ENCODE data around the gene ICA1. TPM values are rescaled to one million over a fixed set of nuclear protein-coding genes. Genes with fewer than 3 reads are reported as not detected.

ICA1 gene
- total and polyA plus RNA-seq, 7 donors, result 4.8 to 40.7 (median 8.7) TPM

DNA sequence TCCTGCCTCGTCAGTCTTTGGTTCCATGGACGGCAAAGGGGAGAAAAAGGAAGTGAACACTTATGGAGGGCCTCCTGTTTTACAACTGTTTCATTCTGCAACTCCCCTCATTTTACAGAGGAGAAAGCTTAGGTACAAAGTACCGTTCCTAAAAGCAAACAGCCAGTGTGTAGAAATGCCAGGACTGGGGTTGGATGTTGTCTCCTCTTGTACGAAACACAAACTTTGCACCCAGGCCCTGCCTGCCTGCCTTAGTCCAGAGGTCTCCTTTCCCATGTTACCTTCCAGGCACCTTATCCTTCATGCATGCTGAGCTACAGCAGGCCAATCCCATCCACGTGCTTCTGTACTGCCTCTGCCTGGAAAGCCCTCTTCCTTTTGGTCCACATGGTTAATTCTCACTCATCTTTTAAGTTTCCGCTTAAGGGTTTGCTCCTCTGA is 86.0 kb downstream of the ICA1 start:
- Histone ChIP-seq H3K27ac (no peak overlapping the region), H3K9me3 (no peaks in the 10 kb centered on the region), H3K4me3 (no peak overlapping the region), H3K36me3 (no peaks in the 10 kb centered on the region), H3K4me1 (no peaks in the 10 kb centered on the region), H3K27me3 (no peaks in the 10 kb centered on the region)
- TF ChIP-seq POLR2AphosphoS5 (IDR thresholded peaks at IDR 0.05) (no peak), POLR2A (IDR thresholded peaks at IDR 0.05) (no peak), EP300 (IDR thresholded peaks at IDR 0.05) (no peak)
- TF ChIP-seq, protein P1, sequence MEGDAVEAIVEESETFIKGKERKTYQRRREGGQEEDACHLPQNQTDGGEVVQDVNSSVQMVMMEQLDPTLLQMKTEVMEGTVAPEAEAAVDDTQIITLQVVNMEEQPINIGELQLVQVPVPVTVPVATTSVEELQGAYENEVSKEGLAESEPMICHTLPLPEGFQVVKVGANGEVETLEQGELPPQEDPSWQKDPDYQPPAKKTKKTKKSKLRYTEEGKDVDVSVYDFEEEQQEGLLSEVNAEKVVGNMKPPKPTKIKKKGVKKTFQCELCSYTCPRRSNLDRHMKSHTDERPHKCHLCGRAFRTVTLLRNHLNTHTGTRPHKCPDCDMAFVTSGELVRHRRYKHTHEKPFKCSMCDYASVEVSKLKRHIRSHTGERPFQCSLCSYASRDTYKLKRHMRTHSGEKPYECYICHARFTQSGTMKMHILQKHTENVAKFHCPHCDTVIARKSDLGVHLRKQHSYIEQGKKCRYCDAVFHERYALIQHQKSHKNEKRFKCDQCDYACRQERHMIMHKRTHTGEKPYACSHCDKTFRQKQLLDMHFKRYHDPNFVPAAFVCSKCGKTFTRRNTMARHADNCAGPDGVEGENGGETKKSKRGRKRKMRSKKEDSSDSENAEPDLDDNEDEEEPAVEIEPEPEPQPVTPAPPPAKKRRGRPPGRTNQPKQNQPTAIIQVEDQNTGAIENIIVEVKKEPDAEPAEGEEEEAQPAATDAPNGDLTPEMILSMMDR (IDR thresholded peaks at IDR 0.05), result no peak
- WGBS, 2 donors, result 48 to 77% methylated on average over 6 of the region's 6 CpGs
- intact Hi-C loops (cut with DNase I), result no loop called here
- no peak for DNase-seq

DNA sequence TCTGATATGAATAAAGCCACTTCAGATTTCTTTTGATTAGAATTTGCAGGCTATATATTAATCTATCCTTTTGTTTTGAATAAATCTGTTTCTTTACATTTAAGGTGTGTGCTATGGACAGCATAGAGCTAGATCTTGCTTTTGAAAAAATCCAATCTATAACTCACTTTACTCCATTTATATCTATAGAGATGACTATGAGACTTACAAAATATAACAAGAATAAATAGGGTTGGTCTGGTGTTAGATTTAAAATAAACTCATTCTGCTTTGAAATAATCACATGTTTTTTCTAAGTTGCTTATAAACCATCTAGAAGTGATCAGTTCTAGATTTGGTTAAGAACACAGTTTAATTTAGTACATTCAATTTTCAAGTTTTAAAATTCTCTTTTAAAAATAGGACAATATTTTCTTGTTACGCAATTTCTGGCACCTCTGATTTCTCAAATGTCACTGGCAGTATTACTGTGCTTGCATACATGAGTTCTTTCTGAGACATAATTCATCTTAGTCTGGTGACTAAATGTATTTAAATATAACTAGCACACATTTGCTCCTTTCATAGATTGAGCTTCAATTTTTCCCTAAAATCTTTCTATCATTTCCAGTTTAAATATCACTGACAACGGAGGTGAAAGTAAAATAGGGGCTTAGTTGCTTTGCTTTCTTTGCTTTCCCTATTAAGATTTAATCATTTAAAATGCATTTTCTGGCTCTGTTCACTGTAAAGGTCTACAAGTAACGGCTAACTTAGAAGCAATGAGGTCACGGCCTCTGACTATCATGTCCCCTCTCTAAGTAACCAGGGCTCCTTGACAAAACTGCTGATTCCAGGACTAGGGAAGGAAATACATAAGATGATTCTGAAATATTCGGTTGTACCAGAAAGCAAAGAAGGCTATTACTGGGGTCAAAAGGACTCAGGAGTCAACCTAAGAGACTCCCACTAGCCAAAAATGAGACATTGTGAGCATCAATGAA is 89.3 kb downstream of the ICA1 start:
- no peak for DNase-seq
- Histone ChIP-seq H3K4me3 (no peak overlapping the region), H3K27me3 (no peaks in the 10 kb centered on the region), H3K36me3 (no peaks in the 10 kb centered on the region), H3K27ac (no peak overlapping the region), H3K4me1 (no peaks in the 10 kb centered on the region), H3K9me3 (no peaks in the 10 kb centered on the region)
- TF ChIP-seq EP300 (IDR thresholded peaks at IDR 0.05) (no peak), POLR2A (IDR thresholded peaks at IDR 0.05) (no peak), POLR2AphosphoS5 (IDR thresholded peaks at IDR 0.05) (no peak)
- TF ChIP-seq, protein P1 (IDR thresholded peaks at IDR 0.05), result no peak
- intact Hi-C loops (cut with DNase I), result no loop called here
- 92 to 97% methylated on average over 5 of the region's 5 CpGs for WGBS, 2 donors

DNA sequence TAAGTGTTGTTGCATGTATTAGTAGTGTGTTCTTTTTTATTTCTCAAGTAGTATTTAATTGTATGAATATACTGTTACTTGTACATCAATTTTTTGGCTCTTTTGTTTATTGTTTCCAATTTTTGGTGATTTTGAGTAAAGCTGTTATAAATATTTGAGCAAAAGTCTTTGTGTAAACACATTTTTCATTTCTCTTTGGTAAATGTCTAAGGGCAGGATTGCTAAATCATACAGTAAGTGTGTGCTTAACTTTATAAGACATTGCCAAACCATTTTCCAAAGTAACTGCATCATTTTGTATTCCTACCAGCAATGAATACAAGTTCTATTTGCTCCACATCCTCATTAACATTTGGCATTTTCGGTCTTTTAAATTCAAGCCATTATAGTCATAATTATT is 92.8 kb downstream of the ICA1 start:
- H3K27ac ChIP-seq, result no peak overlapping the region
- no peaks in the 10 kb centered on the region for H3K4me1 ChIP-seq
- no peaks in the 10 kb centered on the region for H3K9me3 ChIP-seq
- no peak overlapping the region for H3K4me3 ChIP-seq
- H3K36me3 ChIP-seq, result no peaks in the 10 kb centered on the region
- H3K27me3 ChIP-seq, result no peaks in the 10 kb centered on the region
- TF ChIP-seq, protein P1 (IDR thresholded peaks at IDR 0.05), result no peak
- TF ChIP-seq POLR2AphosphoS5 (IDR thresholded peaks at IDR 0.05), result no peak
- TF ChIP-seq POLR2A (IDR thresholded peaks at IDR 0.05), result no peak
- no peak for TF ChIP-seq EP300 (IDR thresholded peaks at IDR 0.05)
- WGBS, 2 donors, result 86 to 92% methylated on average over 1 of the region's 1 CpG
- intact Hi-C loops (cut with DNase I), result no loop called here
- no peak for DNase-seq

DNA sequence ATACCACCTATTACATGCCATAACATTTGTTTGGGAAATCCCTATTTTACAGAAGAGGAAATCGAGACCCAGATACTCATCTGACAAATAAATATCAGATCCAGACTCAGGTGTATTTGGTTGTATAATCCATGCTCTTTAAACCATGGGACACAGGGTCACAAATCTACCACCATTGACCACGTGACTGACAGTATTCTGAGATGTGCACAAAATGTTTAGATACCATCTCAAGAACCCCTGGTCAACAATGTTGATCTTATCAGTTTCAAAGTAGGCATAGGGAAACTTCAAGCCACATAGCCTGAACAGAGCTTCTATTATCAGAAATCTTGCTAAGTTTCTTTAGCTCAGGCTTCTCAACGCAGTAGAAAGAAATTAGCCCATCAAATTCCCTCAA is 93.6 kb downstream of the ICA1 start:
- H3K27ac ChIP-seq, result no peak overlapping the region
- DNase-seq, result no peak
- 88 to 91% methylated on average over 3 of the region's 3 CpGs for WGBS, 2 donors
- no peaks in the 10 kb centered on the region for H3K4me1 ChIP-seq
- intact Hi-C loops (cut with DNase I), result no loop called here
- no peak overlapping the region for H3K4me3 ChIP-seq
- H3K9me3 ChIP-seq, result no peaks in the 10 kb centered on the region
- no peaks in the 10 kb centered on the region for H3K27me3 ChIP-seq
- no peaks in the 10 kb centered on the region for H3K36me3 ChIP-seq
- TF ChIP-seq POLR2AphosphoS5 (IDR thresholded peaks at IDR 0.05) (no peak), EP300 (IDR thresholded peaks at IDR 0.05) (no peak), POLR2A (IDR thresholded peaks at IDR 0.05) (no peak)
- TF ChIP-seq, protein P1 (IDR thresholded peaks at IDR 0.05), result no peak

Data from sigmoid colon (tissue), 7 donors.